Epithelial cell of esophagus (primary cell): Measurements from ENCODE around the gene PEX7.

Experiments
- DNase-seq: peaks from one replicate; pipeline ENCODE4 v3.0.0; 2010; ENCODE audit warnings: low read depth
- H3K4me3 ChIP-seq: 2 replicates; pipeline ENCODE4 v1.5.1; 2011; ENCODE audit warnings: mild to moderate bottlenecking, low read length, control low read depth
- TF ChIP-seq, protein P1 (sequence below): IDR thresholded peaks from 2 replicates; pipeline ENCODE4 v1.5.1; 2011; ENCODE audit warnings: low read depth, mild to moderate bottlenecking, low read length, control low read depth, inconsistent platforms; ENCODE audit not compliant: insufficient read depth; ENCODE audit errors: missing control alignments

PEX7 gene

DNA sequence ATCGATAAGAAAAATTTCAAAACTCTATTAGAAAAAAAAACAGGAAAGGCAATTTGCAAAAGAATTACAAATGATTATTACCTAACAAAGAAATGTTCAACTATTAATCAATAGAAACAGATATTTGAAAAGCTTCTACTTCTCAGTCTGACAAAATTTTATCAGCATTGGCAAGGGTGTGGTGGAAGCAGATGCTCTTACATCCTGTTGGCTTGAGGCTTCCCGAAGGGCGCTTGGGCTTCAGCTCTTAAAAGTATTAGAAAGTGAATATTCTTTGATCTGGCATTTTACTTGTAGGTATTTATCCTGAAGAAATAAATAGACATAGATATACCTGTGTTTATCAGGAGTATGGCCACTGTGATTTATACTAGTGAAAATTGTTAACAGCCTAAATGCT, 138.4 kb downstream of the PEX7 start:
- no peak for DNase-seq
- H3K4me3 ChIP-seq: no peak overlapping the region
- TF ChIP-seq, protein P1, sequence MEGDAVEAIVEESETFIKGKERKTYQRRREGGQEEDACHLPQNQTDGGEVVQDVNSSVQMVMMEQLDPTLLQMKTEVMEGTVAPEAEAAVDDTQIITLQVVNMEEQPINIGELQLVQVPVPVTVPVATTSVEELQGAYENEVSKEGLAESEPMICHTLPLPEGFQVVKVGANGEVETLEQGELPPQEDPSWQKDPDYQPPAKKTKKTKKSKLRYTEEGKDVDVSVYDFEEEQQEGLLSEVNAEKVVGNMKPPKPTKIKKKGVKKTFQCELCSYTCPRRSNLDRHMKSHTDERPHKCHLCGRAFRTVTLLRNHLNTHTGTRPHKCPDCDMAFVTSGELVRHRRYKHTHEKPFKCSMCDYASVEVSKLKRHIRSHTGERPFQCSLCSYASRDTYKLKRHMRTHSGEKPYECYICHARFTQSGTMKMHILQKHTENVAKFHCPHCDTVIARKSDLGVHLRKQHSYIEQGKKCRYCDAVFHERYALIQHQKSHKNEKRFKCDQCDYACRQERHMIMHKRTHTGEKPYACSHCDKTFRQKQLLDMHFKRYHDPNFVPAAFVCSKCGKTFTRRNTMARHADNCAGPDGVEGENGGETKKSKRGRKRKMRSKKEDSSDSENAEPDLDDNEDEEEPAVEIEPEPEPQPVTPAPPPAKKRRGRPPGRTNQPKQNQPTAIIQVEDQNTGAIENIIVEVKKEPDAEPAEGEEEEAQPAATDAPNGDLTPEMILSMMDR: no peak

DNA sequence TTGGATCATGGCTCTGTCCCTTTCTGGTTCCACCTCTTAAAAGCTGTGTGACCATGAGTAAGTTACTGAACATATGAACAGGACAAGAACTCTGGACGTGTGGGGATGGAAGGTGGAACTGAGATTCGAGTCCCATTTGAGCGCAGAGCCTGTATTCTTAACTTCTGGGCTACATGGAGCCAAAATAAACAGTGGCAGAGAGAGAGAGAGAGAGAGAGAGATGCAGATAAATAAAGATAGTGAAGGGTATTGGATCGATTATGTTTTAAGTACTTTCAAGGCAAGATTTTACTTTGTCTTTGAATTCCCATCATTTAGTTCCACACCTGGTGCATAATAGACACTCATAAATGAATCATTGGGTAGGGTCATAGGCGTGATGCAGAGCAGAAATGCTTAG, 139.5 kb downstream of the PEX7 start:
- no peak overlapping the region for H3K4me3 ChIP-seq
- TF ChIP-seq, protein P1: no peak
- DNase-seq: peak; percentile 13

DNA sequence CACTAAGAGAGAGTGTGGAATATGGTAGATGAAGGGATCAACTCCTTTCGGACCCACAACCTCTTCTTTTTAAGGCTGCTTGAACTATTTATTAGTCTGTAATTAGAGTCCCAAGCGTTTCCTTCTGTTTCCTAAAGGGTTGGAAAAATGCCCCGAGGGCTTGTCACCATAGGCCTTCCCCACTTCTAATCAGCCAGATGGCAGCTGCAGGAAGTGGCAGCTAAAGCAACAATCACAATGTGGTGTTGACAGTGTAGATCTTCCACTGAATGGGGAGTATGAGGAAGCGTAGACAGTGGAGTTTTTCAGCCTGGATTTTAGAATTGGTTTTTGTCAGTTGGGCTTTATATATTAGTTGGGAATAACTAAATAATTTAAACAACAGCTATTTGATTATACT, 140.3 kb downstream of the PEX7 start:
- DNase-seq: no peak
- no peak overlapping the region for H3K4me3 ChIP-seq
- TF ChIP-seq, protein P1: no peak

DNA sequence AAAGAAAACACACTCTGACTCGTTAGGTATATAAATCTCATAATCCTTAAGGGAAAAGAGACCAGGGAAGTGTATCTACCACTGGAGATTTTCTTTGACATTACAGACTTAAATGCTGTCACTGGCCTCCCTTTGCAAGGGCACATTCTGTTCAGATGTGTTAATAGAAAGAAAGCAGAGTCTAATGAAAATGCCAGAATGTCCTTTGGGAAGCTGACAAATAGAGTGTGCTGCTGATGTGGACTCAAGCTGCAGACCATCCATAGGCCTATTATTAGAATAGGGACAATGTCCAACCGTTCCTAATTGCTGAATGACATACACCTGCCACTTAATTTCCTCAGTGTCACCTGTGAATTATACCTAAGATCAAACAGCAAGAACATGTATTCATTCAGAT, 140.9 kb downstream of the PEX7 start:
- TF ChIP-seq, protein P1: no peak
- H3K4me3 ChIP-seq: no peak overlapping the region
- no peak for DNase-seq
